Measurements from ENCODE around the gene RPUSD3. TPM values are rescaled to one million over a fixed set of nuclear protein-coding genes. Genes with fewer than 3 reads are reported as not detected.

RPUSD3 gene, protein sequence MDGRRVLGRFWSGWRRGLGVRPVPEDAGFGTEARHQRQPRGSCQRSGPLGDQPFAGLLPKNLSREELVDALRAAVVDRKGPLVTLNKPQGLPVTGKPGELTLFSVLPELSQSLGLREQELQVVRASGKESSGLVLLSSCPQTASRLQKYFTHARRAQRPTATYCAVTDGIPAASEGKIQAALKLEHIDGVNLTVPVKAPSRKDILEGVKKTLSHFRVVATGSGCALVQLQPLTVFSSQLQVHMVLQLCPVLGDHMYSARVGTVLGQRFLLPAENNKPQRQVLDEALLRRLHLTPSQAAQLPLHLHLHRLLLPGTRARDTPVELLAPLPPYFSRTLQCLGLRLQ
- total RNA-seq (2022; extraction: Qiagen RNA extraction): 51.9 to 63.3 TPM (median 60.5 TPM) in 5 replicates

GRCh38 chr3:9843715-9844438 lies at the start of gene RPUSD3:
Gene RPUSD3 (minus strand): TSS chr3:9844008. CDS start chr3:9843990, 18 bp downstream.

DNA sequence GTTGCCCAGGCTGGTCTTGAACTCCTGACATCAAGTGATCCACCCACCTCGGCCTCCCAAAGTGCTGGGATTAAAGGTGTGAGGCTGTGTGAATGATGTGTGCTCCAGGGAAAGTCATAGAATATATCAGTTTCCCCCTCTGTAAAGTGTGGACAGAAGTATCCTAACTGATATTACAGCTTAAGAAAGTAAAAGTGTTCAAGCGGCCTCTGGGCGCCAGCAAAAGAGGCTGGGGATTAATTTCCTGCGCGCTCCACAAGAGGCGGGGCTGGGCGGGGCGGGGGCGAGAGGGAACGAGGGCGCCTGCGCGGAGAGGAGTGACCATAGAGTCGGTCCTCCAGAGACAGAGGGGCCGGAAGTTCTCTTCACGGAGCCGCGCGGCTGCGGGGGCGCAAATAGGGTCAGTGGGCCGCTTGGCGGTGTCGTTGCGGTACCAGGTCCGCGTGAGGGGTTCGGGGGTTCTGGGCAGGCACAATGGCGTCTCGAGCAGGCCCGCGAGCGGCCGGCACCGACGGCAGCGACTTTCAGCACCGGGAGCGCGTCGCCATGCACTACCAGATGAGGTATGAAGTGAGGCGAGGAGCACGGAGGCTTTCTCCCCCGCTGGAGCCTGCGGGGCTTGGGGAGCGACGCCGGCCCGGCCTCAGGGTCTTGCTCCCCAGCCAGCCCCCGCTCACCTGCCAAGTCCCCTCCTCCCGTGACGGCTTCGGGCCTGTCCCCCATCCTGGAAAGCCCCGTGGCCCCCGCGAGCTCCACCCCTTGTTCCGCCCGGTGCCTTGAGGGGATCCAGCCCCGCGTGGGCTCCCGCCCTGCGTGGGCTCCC lies 46.7 kb upstream of the RPUSD3 start, which contains the start of gene JAGN1:
Gene JAGN1 (plus strand): TSS at position 362 of the 823 bp plus-strand sequence. CDS start 113 bp downstream, at position 475.

GRCh38 chr3:9879830-9880549 lies 36.2 kb upstream of the RPUSD3 start, which contains the start of gene CIDEC:
Gene CIDEC (minus strand): TSS chr3:9880253. CDS start chr3:9878486, 1,767 bp downstream.

DNA sequence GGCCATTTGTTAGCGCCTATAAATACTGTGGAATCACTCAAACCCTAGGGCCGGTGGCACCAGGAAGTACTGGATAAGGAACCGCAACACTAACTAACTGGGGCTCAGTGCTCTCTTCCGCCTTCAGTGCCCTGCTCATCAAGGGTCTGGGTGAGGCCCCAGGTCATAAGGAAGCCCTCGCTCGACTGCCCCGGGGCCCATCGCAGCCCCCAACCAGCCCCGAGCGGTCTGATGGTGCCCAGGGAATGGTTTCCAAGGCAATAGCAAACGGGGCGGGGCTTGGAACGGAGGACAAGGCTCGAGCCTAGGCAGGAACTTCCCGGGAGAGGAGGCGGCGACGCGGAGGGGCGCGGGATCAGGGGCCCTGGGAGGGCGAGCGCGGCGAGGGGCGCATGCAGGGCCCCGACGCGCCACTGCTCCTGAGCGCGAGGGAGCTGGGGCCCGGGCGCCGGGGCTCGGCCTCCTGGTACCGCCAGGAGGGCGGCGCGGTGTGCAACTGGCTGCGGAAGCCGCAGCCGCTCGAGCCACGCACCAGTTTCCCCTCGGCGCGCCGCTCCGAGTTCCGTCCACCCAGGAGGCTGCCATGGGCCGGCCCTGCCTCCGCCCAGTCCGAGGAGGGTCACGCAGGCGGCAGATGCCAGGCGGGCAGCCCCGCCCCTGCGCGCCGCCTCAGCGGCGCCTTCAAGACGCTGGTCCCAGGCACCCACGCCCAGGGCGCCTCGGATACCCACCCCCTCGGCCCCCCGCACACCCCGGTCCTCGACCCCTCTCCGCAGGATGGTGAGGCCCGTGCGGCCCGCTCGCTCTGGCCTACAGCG lies 34.0 kb downstream of the RPUSD3 start, which contains the start of gene TTLL3:
Gene TTLL3 (plus strand): TSS at position 648 of the 818 bp plus-strand sequence. CDS start 400 bp downstream, outside the sequence.

DNA sequence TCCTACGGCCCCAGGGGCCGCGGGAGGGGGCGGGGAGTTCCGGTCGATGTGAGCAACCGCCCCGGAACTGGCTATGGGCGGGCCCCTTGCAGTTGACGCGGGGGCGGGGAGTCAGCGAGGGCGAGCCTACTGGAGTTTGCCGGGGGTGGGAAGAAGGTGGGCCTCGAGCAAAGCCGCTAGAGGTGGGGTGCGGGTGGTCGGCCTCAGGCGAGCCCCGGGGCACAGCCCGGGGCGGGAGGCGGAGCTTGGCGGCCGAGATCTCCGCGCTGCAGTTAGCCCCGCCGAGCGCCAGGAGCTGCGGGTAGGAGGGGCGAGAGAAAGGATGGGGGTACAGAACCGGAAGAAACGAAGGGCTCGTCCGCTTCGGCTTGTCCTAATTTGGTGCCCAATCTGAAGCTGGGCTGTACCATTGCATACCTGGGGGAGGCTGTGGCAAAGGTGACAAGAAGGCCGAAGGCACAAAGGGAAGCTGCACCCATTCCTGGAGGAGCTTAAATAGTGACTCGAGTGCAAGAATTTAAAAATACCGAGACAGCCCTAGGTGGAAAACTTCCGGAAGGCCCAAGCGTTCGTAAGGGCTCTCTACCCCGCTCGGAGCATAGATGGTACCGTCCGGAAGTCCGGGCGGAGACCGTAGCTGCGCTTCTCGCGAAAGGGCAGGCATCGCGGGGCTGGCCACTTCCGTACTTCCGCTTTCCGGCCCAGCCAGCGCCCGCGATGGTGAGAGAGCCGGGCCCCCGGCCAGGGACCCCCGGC lies 51.2 kb downstream of the RPUSD3 start, which contains the start of the genes ARPC4 and TADA3:
Gene ARPC4 (plus strand): TSS at position 678 of the 756 bp plus-strand sequence. CDS start 40 bp downstream, at position 718.
Gene TADA3 (minus strand): TSS at position 69 of the 756 bp plus-strand sequence. CDS start 1,007 bp downstream, outside the sequence.

Other genes starting within 250 kb of the RPUSD3 start
- gene MTMR14, start 194.5 kb downstream of the RPUSD3 start, total RNA-seq (2022; extraction: Qiagen RNA extraction): 28.6 to 31.2 TPM (median 29.8 TPM) in 5 replicates
- 0.10 to 0.30 TPM (median 0.18 TPM) in 5 replicates for gene CPNE9, start 140.2 kb downstream of the RPUSD3 start, total RNA-seq (2022; extraction: Qiagen RNA extraction)
- gene BRPF1, start 112.3 kb downstream of the RPUSD3 start, total RNA-seq (2022; extraction: Qiagen RNA extraction): 16.3 to 20.4 TPM (median 18.2 TPM) in 5 replicates
- gene OGG1, start 94.1 kb downstream of the RPUSD3 start, total RNA-seq (2022; extraction: Qiagen RNA extraction): 13.5 to 18.2 TPM (median 16.6 TPM) in 5 replicates
- gene CAMK1, start 74.1 kb downstream of the RPUSD3 start, total RNA-seq (2022; extraction: Qiagen RNA extraction): 14.6 to 18.4 TPM (median 17.2 TPM) in 5 replicates
- gene TADA3, start 51.5 kb downstream of the RPUSD3 start, total RNA-seq (2022; extraction: Qiagen RNA extraction): 58.9 to 62.3 TPM (median 60.1 TPM) in 5 replicates
- gene ARPC4, start 50.9 kb downstream of the RPUSD3 start, total RNA-seq (2022; extraction: Qiagen RNA extraction): 152 to 264 TPM (median 157 TPM) in 5 replicates
- gene TTLL3, start 33.7 kb downstream of the RPUSD3 start, total RNA-seq (2022; extraction: Qiagen RNA extraction): 7.1 to 7.8 TPM (median 7.4 TPM) in 5 replicates
- 61.6 to 88.8 TPM (median 71.7 TPM) in 5 replicates for gene CIDEC, start 36.2 kb upstream of the RPUSD3 start, total RNA-seq (2022; extraction: Qiagen RNA extraction)
- gene JAGN1, start 46.6 kb upstream of the RPUSD3 start, total RNA-seq (2022; extraction: Qiagen RNA extraction): 78.5 to 106 TPM (median 99.5 TPM) in 5 replicates
- 1.4 to 2.3 TPM (median 1.6 TPM) in 5 replicates for gene IL17RE, start 58.8 kb upstream of the RPUSD3 start, total RNA-seq (2022; extraction: Qiagen RNA extraction)
- 27.3 to 35.3 TPM (median 31.1 TPM) in 5 replicates for gene IL17RC, start 73.1 kb upstream of the RPUSD3 start, total RNA-seq (2022; extraction: Qiagen RNA extraction)
- 11.6 to 14.0 TPM (median 13.1 TPM) in 5 replicates for gene CRELD1, start 89.8 kb upstream of the RPUSD3 start, total RNA-seq (2022; extraction: Qiagen RNA extraction)
- 1.4 to 1.9 TPM (median 1.6 TPM) in 5 replicates for gene PRRT3, start 108.4 kb upstream of the RPUSD3 start, total RNA-seq (2022; extraction: Qiagen RNA extraction)
- gene EMC3, start 142.8 kb upstream of the RPUSD3 start, total RNA-seq (2022; extraction: Qiagen RNA extraction): 110 to 145 TPM (median 116 TPM) in 5 replicates
- gene FANCD2, start 182.4 kb upstream of the RPUSD3 start, total RNA-seq (2022; extraction: Qiagen RNA extraction): 16.5 to 24.4 TPM (median 18.0 TPM) in 5 replicates

Data from A549 treated with Hydrocortisone at 1 μM for 4 hours (cell line).